HG03442 (cell line): ENCODE results near the gene EXT2.
A peak's percentile ranks its signal among the peaks of the same experiment; 100 is the strongest.

Experiments used
- ATAC-seq: cut with Tn5 transposase; IDR thresholded peaks from one replicate; pipeline ENCODE4 v1.9.1; 2021; ENCODE audit warnings: mild to moderate bottlenecking, moderate library complexity; ENCODE audit not compliant: unreplicated experiment

Gene EXT2

DNA sequence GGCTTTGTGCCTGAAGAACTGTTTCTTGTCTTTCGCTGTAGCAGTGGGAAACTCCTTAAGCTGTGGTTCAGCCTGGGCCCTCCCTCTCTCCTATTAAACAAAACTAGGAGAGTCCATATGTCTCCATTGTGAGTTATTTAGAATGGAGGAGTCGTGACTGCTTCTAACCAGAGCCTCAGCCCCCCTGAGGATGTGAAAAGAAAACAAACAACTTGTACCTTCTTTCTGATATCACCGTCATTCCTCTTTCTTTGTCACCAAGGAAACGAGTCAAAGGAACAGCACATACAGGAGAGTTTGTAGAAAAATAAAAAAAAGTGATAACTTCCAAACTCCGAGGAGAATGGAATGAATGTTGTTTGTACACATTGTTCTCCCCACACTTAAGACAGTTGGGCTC is 11.6 kb upstream of the EXT2 start:
- no peak for ATAC-seq

DNA sequence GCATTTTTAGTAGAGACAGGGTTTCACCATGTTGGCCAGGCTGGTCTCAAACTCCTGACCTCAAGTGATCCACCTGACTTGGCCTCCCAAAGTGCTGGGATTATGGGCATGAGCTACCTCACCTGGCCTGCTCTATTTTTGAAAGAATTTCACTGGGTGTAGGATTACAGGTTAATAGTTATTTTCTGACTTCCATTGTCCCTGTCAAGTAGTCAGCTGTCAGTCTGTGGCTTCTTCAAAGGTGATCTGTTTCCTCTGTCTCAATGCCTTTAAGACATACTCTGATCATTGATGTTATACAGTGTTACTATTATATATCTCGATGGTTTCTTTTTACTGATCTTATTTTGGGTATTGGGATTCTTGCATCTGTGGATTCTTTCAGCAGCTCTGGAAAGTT is 10.1 kb upstream of the EXT2 start:
- ATAC-seq = no peak

GRCh38 chr11:44088377-44088776 is 7.1 kb upstream of the EXT2 start:
- ATAC-seq = no peak

- ATAC-seq = no peak
Measured at GRCh38 chr11:44088871-44089270, 6.6 kb upstream of the EXT2 start.

DNA sequence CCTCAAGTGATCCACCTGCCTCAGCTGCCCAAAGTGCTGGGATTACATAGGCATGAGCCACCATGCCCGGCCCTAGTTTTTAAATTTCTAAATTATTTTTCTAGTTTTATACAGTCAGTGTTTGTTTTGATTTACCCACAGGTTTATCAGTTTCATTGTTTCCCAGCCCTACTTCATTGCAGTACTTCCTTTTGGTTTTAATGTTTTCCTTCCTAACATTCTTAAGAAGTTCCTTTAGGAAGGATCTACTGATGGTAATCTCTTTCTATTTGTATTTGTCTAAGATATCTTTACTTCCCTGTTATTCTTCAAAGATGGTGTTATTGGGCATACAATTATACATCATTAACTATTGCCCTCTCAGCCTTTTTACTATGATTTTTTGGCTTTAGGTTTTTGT is 4.9 kb upstream of the EXT2 start:
- no peak for ATAC-seq

DNA sequence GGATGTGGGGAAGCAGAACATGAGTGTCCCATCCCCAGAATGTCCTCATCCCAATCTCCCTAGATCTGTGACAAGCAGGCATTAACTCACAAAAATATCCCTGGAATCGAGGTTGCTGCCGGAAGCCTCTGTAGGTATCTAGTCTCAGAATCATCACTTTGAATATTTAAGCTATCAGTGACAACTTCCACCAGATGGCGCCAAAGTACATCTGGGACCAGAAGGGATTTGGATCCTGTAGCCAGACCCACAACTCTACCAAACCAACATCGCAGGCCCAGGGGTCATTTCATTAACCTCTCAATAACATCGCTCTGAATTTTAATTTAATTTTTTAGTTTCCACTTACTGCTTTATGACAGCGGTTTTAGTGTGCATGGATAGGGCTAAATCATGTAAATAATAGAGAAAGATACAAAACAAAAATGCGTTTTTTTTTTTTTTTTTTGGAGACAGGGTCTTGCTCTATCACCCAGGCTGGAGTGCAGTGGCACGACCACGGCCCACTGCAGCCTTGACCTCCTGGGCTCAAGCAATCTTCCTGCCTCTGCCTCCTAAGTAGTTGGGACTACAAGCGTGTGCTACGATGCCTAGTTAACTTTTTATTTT is 1.1 kb upstream of the EXT2 start:
- peak; percentile 36 for ATAC-seq

GRCh38 chr11:44096360-44097185 is 1.1 kb downstream of the EXT2 start:
- no peak for ATAC-seq

- no peak for ATAC-seq
Measured at GRCh38 chr11:44097821-44098220, 2.3 kb downstream of the EXT2 start.

GRCh38 chr11:44101098-44101497 is 5.6 kb downstream of the EXT2 start:
- no peak for ATAC-seq

GRCh38 chr11:44104481-44105294 is 9.2 kb downstream of the EXT2 start:
- no peak for ATAC-seq

DNA sequence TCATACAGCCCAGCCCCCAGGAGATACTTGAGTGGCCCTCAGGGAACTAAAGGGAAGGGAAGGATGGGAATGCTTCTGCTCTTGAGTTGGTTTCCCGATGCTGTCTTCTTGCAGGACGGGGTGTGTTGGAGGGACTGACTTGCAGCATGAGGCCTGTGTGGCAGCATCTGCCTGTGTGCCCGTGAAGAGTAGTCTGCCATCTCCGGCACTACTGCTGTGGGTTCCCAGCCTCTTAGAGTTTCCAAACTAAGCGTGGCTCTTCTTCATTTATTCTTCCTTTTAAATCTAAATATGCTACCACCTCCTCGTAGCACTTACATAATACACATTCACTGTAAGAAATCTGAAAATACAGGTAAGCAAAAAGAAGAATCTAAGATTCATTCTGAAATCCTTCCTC is 12.8 kb downstream of the EXT2 start:
- ATAC-seq = no peak

GRCh38 chr11:44110231-44110679 is 14.8 kb downstream of the EXT2 start:
- peak; percentile 96 for ATAC-seq

DNA sequence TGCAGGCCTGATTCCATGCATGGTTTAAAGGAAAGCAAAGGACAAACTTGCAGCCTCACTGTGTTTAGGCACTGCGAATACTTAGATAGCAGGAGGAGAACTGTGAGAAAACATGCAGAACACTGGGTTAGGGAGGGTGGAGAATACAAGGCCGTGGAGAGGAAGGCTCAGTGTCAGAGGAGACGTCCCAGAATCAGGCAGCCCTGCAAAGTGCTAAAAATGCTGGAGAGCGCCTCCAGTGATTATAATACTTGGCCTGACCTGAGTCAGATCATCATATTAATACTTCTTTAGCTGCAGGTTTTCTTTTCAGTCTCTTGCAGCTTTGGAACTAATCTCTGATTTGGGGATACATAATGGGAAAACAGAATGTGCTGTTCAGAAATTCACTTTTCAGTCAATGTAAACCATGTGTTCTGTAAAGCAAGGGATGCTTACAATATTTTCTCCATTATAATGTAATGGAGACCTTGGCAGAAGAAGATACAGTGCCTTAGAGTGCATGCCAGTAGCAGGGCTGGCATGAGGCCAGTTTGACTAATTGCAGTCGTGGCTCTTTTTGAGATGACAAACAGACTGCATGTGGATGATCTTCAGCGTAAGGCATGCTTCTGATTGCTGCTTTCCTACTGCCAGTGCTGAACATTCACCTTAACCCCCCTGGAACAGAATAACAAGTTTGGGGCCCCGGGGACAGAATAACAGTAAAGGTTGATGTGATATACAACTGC is 16.8 kb downstream of the EXT2 start:
- ATAC-seq = no peak

DNA sequence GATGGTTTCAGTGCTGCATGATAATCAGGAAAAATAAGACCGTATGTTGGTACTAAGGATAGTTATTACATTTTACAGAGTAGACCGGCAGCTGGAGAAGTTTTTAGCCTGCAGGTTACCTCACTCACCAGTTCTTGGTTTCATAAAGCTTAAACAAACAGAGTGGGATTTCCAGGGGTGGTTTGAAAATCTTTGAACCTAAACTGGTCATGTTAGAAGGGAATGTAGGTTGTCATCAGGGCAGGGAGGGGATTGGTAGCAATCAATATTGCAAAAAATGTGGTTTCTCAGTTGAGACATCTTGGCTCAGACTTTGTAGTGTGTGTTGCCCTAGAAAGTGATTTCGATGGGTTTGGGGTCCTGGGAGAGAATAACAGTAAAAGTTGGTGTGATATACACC is 17.5 kb downstream of the EXT2 start:
- ATAC-seq = no peak

DNA sequence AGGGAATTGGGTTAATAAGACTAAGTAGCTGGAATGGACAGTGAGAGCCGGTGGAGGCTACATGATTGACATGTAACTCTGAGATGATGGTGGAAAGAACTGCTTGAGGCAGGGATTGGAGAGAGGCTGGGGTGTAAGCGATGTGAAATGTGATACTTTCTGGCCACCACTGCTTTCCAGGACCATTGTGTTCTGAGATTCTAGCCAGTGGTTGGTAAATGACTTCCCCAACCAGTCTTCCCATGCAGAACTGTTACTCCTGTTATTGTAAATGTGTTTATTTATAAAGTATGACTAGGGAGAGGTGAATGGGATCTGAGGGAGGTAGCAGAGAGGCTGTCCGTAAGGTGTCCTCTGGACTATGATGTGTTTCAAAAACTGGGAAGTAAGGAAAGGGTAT is 18.1 kb downstream of the EXT2 start:
- no peak for ATAC-seq

GRCh38 chr11:44116234-44116830 is 20.9 kb downstream of the EXT2 start:
- ATAC-seq = no peak

DNA sequence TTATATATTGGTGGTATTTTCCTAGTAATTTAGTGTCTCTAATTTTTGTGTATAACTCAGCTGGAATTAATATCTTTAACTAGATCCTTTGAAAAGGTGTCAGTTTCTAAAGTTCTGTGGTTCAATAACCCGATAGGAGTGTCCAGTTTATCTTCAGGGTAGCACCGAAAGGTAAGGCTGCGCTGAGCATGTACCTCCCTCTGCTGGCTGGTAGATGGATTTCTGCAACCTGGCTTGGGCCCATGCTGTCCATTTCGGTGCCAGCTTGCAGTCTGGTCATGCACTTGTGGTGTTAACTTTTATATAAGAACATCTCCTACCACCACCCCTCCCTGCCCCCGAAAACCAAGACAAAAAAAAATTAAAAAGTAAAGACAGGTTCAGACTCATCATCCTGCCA is 24.7 kb downstream of the EXT2 start:
- no peak for ATAC-seq

DNA sequence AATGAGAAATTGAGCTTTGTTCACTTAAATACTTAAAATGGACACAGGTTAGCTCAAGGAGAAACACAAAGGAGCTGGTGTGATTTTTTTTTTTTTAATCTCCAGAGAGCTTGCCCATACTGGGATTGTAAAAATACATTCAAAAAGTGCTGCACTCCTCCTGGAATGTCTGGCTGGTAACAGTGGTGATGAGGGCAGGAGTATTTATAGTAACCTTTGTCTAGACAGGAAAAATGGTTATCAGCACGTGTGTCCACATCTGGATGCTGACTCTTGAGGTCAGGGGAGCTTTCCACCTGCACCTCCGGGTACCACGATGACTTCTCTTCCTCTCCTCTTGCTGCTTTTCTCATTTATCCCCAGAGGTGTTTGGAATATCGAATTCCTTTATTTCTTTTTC is 30.1 kb downstream of the EXT2 start:
- no peak for ATAC-seq

DNA sequence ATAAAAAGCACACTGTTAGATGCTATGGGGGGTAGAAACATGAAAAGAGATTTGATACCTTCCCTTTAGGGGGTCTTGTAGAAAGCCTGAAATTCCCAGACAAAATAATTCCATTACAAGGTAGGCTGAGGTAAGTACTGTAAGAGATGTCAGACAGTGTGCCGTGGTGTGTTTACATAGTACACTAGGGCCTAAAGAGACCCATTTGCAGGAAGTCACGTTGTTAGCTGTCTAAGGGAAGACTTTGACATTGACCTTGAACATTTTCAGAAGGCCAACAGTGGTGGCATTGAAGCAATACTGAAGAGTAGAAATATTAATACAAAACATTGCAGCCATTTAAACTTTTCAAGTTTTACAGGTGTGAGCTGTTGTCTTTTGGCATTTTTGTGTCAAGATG is 30.8 kb downstream of the EXT2 start:
- ATAC-seq = no peak

- ATAC-seq = no peak
Measured at GRCh38 chr11:44127130-44127529, 31.7 kb downstream of the EXT2 start.

- ATAC-seq = no peak
Measured at GRCh38 chr11:44128729-44129128, 33.3 kb downstream of the EXT2 start.
